ENCODE data around the gene CDKAL1.

Gene CDKAL1

GRCh38 chr6:21095462-21095861 is 561.2 kb downstream of the CDKAL1 start:
- DNase-seq = no peak

GRCh38 chr6:21098134-21098533 is 563.9 kb downstream of the CDKAL1 start:
- no peak for DNase-seq

GRCh38 chr6:21098744-21099143 is 564.5 kb downstream of the CDKAL1 start:
- no peak for DNase-seq

GRCh38 chr6:21099338-21100314 is 565.4 kb downstream of the CDKAL1 start:
- DNase-seq = no peak

GRCh38 chr6:21100991-21101390 is 566.7 kb downstream of the CDKAL1 start:
- no peak for DNase-seq

GRCh38 chr6:21101694-21102093 is 567.4 kb downstream of the CDKAL1 start:
- no peak for DNase-seq

GRCh38 chr6:21102201-21102600 is 567.9 kb downstream of the CDKAL1 start:
- DNase-seq = no peak

GRCh38 chr6:21102624-21103023 is 568.4 kb downstream of the CDKAL1 start:
- no peak for DNase-seq

GRCh38 chr6:21103626-21104224 is 569.5 kb downstream of the CDKAL1 start:
- no peak for DNase-seq

GRCh38 chr6:21104288-21104687 is 570.0 kb downstream of the CDKAL1 start:
- no peak for DNase-seq

GRCh38 chr6:21107796-21108195 is 573.5 kb downstream of the CDKAL1 start:
- no peak for DNase-seq

- no peak for DNase-seq
Observed at GRCh38 chr6:21109391-21110178, 575.3 kb downstream of the CDKAL1 start.

GRCh38 chr6:21110684-21111083 is 576.4 kb downstream of the CDKAL1 start:
- no peak for DNase-seq

- no peak for DNase-seq
Observed at GRCh38 chr6:21111093-21111725, 577.0 kb downstream of the CDKAL1 start.

GRCh38 chr6:21115111-21115510 is 580.9 kb downstream of the CDKAL1 start:
- DNase-seq = peak; percentile 50

- DNase-seq = no peak
Observed at GRCh38 chr6:21116736-21117135, 582.5 kb downstream of the CDKAL1 start.

- no peak for DNase-seq
Observed at GRCh38 chr6:21118216-21118780, 584.0 kb downstream of the CDKAL1 start.

GRCh38 chr6:21121636-21122136 is 587.4 kb downstream of the CDKAL1 start:
- DNase-seq = no peak

- DNase-seq = no peak
Observed at GRCh38 chr6:21123507-21124436, 589.5 kb downstream of the CDKAL1 start.

- DNase-seq = no peak
Observed at GRCh38 chr6:21128601-21129000, 594.3 kb downstream of the CDKAL1 start.

GRCh38 chr6:21131406-21131805 is 597.1 kb downstream of the CDKAL1 start:
- DNase-seq = no peak
